GM21515 (cell line): Measurements from ENCODE around the gene ZC3H13.

Experiments
- ATAC-seq: cut with Tn5 transposase; IDR thresholded peaks from one replicate; pipeline ENCODE4 v1.9.1; 2021; ENCODE audit not compliant: unreplicated experiment

Gene ZC3H13

DNA sequence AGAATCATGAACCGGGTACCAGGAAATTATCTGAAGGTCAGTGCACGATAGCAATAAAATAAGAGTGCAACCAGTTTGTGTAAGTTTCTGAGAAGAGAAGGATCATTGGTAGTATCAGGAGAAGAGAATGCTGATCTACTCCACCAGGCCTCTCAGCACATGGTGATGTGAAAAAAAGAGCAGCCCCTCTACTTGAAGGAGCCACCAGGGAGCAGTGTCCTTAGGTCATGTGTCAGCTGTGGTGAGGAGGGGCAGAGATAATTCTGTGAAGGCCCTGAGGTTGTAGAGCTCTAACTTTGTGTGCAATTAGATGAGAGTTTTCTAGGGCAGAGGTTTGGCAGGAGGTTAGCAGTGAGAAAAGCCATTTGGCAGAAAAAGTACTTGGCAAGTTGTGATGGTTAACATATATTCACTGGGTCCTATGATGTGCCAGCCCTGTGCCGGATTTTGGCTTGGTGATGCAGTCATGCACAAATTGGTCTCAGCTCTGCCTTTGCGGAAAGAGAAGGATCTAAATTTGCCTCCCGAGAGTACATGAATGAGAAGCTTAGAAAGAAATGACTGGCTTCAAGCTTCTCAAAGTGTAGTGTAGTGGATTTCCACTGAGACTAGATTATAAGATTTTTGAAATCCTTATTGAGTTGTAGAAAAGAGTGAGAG is 19.2 kb upstream of the ZC3H13 start:
- peak; percentile 92 for ATAC-seq

DNA sequence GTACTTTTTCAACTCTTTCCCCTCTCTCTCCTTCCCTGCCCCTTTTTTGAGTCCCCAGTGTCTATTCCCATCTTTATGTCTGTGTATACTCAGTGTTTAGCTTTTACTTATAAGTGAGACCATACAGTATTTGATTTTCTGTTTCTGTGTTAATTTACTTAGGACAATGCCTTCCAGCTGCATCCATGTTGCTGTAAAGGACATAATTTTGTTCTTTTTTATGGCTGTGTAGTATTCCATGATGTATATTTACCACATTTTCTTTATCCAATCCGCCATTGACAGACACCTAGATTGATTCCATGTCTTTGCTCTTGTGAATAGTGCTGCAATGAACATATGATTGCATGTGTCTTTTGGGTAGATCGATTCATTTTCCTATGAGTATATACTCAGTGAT is 10.7 kb upstream of the ZC3H13 start:
- no peak for ATAC-seq

DNA sequence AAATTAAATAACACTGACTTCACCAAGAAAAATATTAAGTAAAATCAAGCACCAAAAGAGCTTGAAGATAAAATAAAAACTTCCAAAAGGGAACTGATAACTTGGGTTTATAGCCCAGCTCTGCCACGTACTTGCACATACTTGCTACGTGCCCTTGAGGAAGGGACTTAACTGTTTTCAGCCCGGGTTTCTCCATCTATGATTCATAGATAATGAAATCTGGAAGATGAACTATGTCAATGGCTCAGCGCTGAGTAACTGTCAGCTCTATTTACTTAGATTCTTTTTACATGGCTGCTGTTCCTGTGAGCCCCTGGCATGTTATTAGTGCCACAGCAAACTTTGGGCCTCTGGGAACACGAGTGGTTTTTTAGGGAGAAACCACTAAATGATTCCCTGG is 9.6 kb upstream of the ZC3H13 start:
- no peak for ATAC-seq

DNA sequence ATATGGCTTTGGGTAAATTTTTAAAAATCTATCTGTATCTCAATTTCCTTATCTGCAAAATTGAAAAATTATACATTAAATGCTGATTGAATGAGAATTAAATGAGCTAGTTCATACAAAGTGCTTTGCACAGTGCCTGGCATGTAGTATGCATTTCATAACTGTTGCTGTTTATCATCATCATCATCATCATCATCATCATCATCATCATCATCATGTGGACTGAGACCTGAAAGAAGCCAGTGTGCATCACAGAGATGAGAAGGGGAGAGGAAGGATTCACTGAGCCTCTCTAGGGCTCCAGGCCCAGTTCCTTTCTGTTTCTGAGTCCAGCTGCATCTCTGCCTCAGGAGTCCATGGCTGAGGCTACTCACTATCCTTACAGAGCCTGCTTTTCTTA is 6.9 kb upstream of the ZC3H13 start:
- no peak for ATAC-seq

DNA sequence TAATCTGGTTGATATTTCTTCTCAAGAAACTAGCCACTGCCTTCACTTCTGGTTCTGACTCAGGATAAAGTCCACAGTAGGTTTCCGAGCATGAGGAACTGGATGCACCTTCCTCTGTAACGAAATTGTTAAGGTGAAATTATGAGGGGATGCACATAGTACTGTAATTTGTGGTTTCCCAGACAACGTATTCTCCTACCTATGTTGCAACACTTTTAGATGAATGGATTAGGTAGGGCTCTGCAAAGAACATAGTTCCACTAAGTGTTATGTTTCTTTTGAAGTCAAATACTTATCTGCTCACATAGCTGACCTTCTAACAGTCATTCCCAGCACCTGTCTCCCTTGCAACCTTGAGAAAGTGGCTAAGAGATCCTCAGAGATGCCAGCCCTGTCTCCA is 5.7 kb upstream of the ZC3H13 start:
- ATAC-seq = no peak

DNA sequence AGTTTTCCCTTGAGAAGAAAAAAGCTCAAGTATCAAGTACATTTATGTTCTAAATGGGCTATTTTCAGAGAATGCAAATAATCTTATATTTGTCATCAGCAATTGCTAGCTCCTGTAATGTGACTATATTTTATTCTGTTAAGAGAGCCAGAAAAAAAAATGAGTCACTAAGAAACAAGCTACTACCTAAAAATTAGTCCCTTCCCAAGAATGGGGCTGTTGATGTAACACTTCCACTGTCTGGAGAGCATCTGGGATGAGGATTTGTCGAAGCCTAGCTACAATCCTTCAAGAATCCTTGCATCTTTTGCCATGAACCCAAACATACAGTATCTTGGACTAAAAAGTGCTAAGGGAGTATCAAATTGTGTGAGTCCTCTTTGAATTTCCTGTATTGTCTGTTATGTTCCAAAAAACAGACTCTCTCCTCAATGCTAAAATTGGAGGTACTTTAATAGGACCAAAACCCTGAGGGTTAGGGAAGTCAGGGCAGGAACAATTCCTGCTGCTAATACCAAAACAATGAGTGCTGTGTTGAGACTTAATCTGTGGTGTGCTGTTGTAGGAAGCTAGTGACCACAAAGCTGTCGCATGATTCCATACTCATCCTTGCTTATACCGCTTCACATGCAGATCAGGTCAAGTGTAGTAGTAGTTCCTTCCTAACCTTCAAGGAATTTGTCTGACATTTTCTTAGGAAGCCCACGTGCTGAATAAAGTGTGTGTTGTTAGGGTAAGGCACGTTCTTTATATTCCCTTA is 4.9 kb upstream of the ZC3H13 start:
- ATAC-seq = no peak

DNA sequence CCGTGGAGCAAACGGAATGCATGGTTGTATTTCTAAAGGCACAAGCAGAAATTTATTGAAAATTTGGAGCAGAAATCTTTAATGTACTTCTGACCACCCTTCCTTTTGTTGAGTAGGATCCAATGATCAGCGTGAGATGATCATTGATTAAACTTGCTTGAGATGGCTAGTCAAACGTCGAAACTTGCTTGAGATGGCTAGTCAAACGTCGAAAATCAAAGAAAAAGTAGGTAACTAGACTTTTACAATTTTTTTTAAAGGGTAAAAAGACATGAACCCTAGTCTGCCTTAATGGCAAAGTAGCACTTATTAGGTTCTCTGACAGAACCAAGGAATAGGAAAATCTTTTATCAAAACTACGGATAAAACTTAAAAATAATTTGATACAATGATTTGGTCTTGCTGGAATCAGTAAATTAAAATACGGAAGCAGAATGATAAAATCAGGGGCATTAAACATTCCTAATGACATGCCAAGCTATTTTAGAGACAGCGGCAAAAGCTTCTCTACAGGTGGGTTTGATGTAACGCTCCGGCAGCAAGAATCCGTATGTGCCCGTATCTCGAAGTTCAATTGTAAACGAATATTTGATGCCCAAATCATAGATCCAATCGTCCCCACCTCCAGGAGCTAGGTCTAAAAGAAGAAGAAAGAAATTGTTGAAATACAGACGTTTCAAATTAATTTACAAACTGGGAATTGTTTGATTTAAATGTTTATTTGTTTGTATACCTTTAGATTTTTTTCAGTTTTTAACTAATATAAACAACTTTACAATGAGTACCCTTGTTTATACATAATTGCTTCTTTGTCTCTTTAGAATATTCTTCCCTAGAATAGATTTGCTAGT is 841 bp upstream of the ZC3H13 start:
- no peak for ATAC-seq

DNA sequence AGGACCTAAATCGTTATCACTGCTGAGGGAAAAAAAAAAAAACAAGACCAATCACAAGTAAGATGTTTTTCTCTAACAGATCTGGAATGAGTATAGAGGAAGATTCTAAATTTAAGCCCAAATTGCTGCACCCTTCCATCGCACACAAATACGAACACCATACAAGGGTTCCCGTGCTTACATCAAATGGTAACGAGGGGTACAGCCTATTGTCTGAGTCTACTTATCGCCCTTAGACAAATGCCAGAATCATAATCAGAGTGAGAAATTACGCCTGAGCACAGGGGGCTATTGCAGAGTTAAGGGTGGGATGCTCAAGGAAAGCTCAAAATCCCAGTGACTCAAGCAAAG is 603 bp downstream of the ZC3H13 start:
- peak; percentile 17 for ATAC-seq

DNA sequence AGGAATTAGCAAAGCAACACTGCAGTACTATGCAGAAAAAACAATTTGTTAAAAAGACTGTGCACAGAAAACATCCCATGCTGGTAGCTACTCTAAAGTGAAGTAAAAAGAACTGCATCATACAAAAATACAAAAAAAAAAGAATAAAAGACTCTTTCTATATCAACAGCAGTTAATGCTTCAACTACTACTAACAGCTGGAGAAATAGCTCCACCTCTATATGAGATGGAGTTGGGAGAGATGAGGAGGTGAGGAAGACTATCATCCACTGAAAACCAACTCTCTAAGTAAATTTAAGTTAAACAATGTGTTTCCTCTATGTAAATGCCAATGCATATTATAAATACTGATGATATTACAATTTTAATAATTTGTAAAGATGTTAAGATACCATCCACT is 1.8 kb downstream of the ZC3H13 start:
- ATAC-seq = no peak

DNA sequence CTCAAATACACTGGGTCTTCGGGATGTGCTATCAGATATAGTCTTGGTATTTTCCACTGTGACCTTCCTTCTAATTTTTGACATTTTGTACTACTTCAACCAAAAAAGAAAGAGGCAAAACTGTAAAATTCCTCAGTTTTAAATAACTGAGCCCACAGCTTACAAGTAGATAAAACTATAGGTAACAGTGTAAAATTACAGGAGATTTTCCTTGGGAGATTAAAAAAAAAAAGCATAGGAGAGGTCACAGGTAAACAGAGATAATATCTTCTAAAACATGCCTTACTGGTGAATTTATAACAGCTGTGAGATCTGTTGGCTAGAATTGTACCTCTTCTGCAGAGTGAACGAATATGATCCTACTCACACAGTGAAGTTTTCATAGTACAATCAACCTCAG is 7.1 kb downstream of the ZC3H13 start:
- ATAC-seq = no peak

DNA sequence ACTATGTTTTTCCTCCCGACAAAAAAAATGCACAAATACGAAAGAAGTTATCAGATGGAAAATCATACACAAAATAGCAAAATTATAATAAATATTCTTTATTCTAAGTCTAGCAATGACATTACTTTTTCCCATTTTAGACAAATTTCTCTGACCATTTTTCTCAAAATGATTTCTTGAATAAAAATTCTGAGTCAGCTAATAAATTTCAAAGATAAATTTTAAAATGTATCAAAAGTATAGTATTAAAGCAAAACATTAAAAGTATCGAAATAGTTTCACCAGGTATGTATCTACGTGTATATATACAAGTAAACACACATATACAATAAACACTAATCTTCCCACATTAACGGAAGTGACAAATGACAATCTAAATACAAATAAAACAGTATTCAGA is 8.9 kb downstream of the ZC3H13 start:
- ATAC-seq = no peak

DNA sequence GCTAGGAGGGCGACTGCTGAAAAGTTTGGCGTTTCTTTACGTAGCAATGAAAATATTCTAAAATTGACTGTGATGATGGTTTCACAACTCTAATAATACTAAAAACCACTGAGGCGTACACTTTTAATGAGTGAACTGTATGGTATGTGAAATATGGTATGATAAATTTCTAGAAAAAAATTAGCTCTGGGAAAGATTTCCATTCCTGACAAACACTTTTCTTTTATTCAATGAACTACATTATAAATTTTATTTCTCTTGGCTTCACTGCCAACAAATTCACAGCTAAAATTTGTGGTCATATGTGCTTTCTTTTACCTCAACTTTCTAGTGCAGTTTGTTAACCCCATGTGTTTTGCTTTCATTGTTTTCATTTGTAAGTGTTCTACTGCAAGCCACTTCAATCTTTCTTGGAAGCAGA is 11.1 kb downstream of the ZC3H13 start:
- ATAC-seq = no peak

DNA sequence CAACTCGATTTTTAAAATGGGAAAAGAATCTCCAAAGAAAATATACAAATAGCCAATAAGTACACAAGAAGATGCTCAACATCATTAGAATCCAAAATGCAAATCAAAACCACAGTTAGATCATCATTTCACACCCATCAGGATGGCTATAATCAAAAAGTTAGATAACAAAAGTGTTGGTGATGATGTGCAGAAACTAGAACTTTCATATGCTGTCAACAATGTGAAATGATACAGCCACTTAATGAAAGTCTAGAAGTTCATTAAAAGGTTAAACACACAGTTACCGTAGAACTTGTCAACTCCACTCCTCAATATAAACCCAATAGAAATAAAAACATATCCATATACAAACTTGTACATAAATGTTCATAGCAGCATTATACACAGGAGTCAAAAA is 11.8 kb downstream of the ZC3H13 start:
- no peak for ATAC-seq

DNA sequence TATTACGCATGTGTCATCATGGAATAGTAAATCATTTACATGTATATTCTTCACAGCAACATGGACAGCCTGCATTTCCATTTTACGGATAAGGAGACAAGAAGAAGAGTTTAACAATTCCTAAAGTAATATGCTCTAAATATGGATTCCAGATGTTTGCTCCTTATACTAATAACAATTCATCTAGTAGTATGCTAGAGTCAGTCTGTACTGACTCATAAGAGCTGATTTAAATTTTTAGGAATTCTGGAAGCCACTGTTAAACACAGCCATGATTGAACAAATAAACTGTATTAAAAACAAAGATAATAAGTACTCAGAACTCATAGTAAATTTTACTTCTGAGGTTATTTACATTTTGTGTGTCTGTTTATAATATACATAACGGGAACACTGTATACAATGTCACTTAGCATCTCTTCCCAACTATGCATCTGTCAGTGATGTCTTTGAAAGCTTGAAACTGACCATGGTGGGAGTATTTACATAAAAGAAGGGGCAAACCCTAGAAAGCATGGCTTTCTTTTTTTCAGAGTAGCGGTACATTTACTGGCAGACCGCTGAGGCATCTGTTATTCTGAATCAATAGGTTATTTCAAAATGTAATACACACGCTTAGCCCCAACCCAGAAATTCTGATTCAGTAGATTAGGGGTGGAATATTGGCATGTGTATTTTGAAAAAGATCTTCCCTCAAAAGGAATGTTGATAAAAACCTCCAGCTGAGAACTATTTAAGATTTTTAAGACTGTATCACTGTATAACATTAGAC is 12.9 kb downstream of the ZC3H13 start:
- ATAC-seq = no peak

DNA sequence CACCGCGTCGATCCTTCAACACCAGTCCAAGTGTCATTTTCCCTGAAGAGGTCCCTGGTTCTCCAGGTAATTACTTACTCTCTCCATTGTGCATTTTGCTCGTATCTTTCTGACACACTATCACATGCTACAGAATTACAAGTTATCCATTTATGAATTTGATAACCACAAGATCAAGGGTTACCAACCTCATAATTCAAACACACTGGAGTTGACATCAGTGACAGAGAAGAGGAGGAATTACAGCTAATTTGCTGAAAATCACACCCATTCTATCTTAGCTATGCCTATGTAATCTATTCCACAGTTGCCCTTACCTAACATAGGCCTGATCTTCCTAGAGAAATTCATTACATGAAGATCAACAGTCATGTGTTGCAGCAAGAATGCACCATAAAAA is 14.2 kb downstream of the ZC3H13 start:
- ATAC-seq = no peak

DNA sequence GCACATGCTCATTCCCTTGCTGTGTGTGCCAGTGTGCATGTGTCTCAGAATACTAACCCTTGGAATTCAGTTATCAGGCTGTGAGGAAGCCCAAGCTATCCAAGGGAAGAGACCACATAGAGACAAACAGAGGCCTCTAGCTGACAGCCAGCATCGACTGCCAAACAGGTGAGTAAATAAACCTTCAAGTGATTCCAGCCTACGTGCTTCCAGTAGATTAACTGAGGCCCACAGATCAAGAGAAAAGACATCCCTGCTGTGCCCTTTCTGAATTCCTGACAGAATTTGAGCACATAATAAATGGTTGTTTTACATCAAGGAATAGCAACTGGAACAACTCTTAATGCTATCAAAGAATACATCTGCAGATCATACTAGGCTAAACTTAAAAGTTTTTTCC is 17.5 kb downstream of the ZC3H13 start:
- no peak for ATAC-seq

DNA sequence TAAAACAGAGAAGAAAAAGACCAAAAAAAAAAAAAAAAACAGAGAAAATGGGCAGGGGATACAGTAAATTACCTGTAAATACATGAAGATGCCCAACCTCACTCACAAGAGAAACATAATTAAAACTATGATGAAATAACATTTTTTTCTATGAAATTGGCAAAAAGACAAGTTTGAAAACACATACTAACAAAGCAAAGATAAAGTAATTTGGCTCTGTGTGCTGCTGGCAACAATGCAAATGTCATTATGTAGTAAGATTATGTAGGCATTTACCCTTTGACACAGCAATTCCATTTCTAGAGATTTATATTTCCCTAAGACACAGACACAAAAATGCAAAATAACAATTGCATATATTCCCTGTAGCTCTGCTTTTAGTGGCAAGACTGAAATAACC is 20.2 kb downstream of the ZC3H13 start:
- no peak for ATAC-seq

DNA sequence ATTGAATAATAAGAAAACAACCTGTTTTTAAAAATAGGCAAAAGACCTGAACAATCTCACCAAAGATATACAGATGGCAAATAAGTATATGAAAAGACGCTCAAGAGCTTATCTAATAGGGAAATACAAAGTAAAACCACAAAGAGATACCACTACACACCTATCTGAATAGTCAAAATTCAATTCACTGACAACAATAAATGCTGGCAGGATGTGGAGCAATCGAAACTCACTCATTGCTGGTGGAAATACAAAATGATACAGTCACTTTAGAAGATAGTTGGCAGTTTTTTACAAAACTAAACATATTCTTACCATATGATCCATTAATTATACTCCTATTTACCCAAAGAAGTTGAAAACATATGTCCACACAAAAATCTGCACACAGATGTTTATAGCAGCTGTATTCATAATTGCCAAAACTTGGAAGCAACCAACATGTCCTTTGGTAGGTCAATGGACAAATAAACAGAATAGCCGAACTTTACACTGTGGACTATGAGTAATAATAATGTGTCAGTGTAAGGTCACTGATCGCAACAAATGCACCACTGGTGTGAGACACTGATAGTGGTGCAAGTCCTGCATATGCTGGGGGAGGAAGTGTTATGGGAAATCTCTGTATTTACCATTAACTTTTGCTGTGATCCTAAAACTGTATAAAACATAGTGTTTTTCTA is 20.8 kb downstream of the ZC3H13 start:
- no peak for ATAC-seq

DNA sequence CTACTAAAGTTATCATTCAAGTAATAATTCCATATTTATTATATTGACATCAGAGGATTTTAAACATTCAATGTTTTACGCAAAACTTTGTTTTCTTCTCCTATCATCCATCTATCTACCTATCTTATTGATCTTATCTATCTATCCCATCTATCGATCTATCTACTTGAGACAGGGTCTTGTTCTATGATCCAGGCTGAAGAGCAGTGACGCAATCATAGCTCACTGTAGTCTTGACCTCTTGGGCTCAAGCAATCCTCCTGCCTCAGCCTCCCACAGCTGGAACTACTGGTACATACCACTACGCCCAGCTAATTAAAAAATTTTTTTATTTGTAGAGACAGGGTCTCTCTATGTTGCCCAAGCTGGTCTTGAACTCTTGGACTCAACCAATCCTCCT is 27.4 kb downstream of the ZC3H13 start:
- ATAC-seq = no peak

DNA sequence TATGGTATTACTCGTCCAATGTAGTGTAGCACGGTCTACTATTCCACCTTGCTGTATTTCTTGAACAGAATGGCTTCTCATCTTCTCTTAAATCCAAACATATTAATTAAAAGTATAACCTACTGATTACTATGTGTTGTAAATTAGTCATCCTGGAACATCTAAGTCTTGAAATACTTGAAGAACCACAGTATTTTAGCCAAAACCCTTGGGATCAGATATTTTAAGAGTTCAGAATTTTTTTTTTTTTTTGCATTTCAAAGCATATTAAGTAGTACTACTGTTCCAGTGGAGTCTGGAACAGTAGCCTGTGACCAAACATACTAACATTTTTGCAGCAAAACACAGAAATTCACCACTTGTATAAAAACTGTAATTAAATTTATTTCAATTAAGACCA is 30.1 kb downstream of the ZC3H13 start:
- ATAC-seq = no peak

DNA sequence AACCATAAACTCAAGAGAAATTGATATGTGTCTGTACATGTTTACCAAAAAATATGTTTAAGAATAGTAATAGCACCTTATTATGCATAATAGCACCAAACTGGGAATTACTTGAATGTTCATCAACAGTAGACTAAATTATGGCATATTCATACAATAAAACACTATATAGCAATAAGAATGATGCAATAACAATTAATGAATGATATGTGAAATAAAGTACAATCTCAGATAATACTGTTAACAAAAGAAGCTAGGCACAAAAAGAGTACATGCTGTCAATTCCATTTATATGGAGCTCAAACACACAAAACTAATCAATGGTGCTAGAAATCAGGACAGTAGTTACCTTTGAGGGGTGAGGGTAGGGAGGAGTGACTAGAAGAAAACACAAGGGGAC is 36.3 kb downstream of the ZC3H13 start:
- no peak for ATAC-seq
